Liver (tissue), 9 donors: ENCODE measurements around the gene RNF144A. TPM values are rescaled to one million over a fixed set of nuclear protein-coding genes. Genes with fewer than 3 reads are reported as not detected.

Source experiments
- DNase-seq: peaks from one replicate; pipeline ENCODE4 v3.0.0-alpha.2; 2017; ENCODE audit warnings: low spot score
- H3K27ac ChIP-seq, 2 donors: one replicate each; pipeline ENCODE4 v1.7.0; 2013; ENCODE audit warnings: inconsistent platforms in 2 of 2, low read length in 2 of 2, control low read depth in 1 of 2, low read depth in 1 of 2, mild to moderate bottlenecking in 1 of 2
- H3K27me3 ChIP-seq, 4 donors: one replicate each; pipeline versions ENCODE4 v1.6.1 to v1.7.0; 2013; ENCODE audit warnings: low read length in 3 of 4, inconsistent platforms in 1 of 4, mild to moderate bottlenecking in 1 of 4, moderate library complexity in 1 of 4; ENCODE audit not compliant: control insufficient read depth in 4 of 4, insufficient read depth in 4 of 4
- H3K36me3 ChIP-seq, 4 donors: one replicate each; pipeline versions ENCODE4 v1.6.1 to v1.7.0; 2013; ENCODE audit warnings: low read length in 3 of 4, mild to moderate bottlenecking in 3 of 4, low read depth in 1 of 4, moderate library complexity in 1 of 4; ENCODE audit not compliant: control insufficient read depth in 4 of 4, insufficient read depth in 3 of 4
- H3K4me1 ChIP-seq, 4 donors: one replicate each; pipeline versions ENCODE4 v1.6.1 to v1.7.0; 2013; ENCODE audit warnings: low read length in 3 of 4, mild to moderate bottlenecking in 3 of 4, moderate library complexity in 1 of 4; ENCODE audit not compliant: control insufficient read depth in 4 of 4, insufficient read depth in 4 of 4
- H3K4me3 ChIP-seq, 3 donors: one replicate each; pipeline versions ENCODE4 v1.6.1 to v1.7.0; 2013; ENCODE audit warnings: low read length in 3 of 3, control low read depth in 1 of 3, low read depth in 1 of 3, mild to moderate bottlenecking in 1 of 3
- H3K9ac ChIP-seq, 2 donors: one replicate each; pipeline ENCODE4 v1.7.0; 2013; ENCODE audit warnings: low read length in 2 of 2, mild to moderate bottlenecking in 2 of 2, moderate library complexity in 2 of 2, control low read depth in 1 of 2, low read depth in 1 of 2
- H3K9me3 ChIP-seq, 4 donors: one replicate each; pipeline versions ENCODE4 v1.6.1 to v1.7.0; 2013; ENCODE audit warnings: low read length in 3 of 4; ENCODE audit not compliant: control insufficient read depth in 4 of 4
- EGR1 ChIP-seq, 2 donors: IDR thresholded peaks; 2 replicates each; pipeline ENCODE4 v1.6.1; 2016 to 2018; ENCODE audit warnings: antibody characterized with exemption in 2 of 2, low read depth in 2 of 2
- FOXA1 ChIP-seq: IDR thresholded peaks from 2 replicates; pipeline ENCODE4 v1.6.1; 2016; ENCODE audit warnings: antibody characterized with exemption
- HNF4A ChIP-seq, 2 donors: conservative IDR thresholded peaks; 2 replicates each; pipeline ENCODE4 v1.6.1; 2016; ENCODE audit warnings: antibody characterized with exemption in 2 of 2, mild to moderate bottlenecking in 2 of 2
- HNF4G ChIP-seq: IDR thresholded peaks from 2 replicates; pipeline ENCODE4 v1.6.1; 2016; ENCODE audit warnings: antibody characterized with exemption
- JUND ChIP-seq, 2 donors: IDR thresholded peaks; 2 replicates each; pipeline ENCODE4 v1.6.1; 2016; ENCODE audit warnings: antibody characterized with exemption in 2 of 2
- NR2F2 ChIP-seq: IDR thresholded peaks from 2 replicates; pipeline ENCODE4 v1.6.1; 2016; ENCODE audit warnings: antibody characterized with exemption
- SP1 ChIP-seq: IDR thresholded peaks from 2 replicates; pipeline ENCODE4 v1.6.1; 2018; ENCODE audit warnings: antibody characterized with exemption, mild to moderate bottlenecking
- YY1 ChIP-seq: IDR thresholded peaks from 2 replicates; pipeline ENCODE4 v1.6.1; 2016; ENCODE audit warnings: antibody characterized with exemption, mild to moderate bottlenecking
- WGBS: extraction: QIAGEN DNeasy Blood & Tissue Kit; methylation state at CpG from one replicate; pipeline ENCODE4 v1.1.7; 2013; 5-methylcytosine and 5-hydroxymethylcytosine counted together
- polyA plus RNA-seq, 2 donors: library from polyadenylated mRNA; stranded (reverse) in 1 of 2; unstranded in 1 of 2; fragments of 200-250 nt in 1 of 2; fragments of >200 nt in 1 of 2; fragmentation: Nextera tagmentation in 1 of 2; extraction: Ambion mirVana in 1 of 2; gene quantifications; one replicate each; pipeline versions ENCODE4 v1.2.1 to v1.2.3, GENCODE V29; 2013 to 2015
- total RNA-seq, 2 donors: library from RNA; depleted of rRNA; stranded (reverse); fragments of >200 nt; gene quantifications; one replicate each; pipeline ENCODE4 v1.2.3, GENCODE V29; 2014
- TF ChIP-seq, protein P1 (sequence below): fragments of 150-350 bp; IDR thresholded peaks from 2 replicates; pipeline ENCODE4 v1.5.1; 2017; ENCODE audit warnings: improper control_type of control experiment, low read depth, low read length; ENCODE audit not compliant: missing input control
- TF ChIP-seq, protein P2 (sequence below): IDR thresholded peaks from 2 replicates; pipeline ENCODE4 v1.6.1; 2016; ENCODE audit warnings: antibody characterized with exemption, mild to moderate bottlenecking
- TF ChIP-seq, protein P3 (sequence below): IDR thresholded peaks from 2 replicates; pipeline ENCODE4 v1.6.1; 2016; ENCODE audit warnings: antibody characterized with exemption
- TF ChIP-seq, protein P4 (sequence below): IDR thresholded peaks from 2 replicates; pipeline ENCODE4 v1.6.1; 2016; ENCODE audit warnings: antibody characterized with exemption
- donor health status: healthy.
- donor health status: healthy.
- donor health status: healthy.
- donor health status: healthy.
- donor health status: healthy.

RNF144A gene
- total and polyA plus RNA-seq, 4 donors = 1.0 to 10.4 (median 2.3) TPM

DNA sequence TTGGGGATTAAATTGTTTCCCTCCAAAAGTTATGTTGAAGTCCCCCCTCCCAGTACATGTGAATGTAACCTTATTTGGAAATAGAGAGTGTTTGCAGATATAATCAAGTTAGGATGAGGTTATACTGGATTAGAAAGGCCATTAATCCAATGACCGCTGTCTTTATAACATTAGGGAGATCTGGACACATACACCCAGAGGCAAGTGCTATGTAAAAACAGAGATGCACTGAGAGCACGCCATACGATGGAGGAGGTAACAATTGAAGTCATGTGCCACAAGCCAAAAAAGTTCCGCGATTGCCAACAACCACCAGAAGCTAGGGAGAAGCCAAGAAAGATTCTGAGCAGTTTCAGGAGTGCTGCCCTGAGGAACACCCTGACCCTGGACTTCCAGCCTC, 153.3 kb downstream of the RNF144A start (continued):
- TF ChIP-seq HNF4G = no peak
- no peak for TF ChIP-seq YY1
- no peak for TF ChIP-seq SP1

DNA sequence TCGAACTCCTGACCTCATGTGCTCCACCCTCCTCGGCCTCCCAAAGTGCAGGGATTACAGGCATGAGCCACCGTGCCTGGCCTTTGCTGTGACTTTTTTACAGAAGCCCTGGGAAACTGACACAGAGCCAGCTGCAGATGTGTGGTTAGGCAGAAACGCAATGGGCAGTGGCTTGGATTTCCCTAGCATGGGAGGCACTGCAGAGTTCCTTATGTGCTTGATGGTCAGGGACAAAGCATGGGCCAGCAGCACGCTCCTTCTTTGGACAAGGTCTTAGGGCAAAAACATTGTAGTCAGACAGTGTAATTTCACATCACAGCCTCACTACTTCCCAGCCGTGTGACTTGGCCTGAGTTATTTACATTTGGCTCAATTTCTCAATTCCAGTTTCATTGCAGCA, 153.9 kb downstream of the RNF144A start:
- H3K27me3 ChIP-seq = no peaks in the 10 kb centered on the region
- H3K4me1 ChIP-seq = no peaks in the 10 kb centered on the region
- H3K36me3 ChIP-seq = no peaks in the 10 kb centered on the region
- H3K4me3 ChIP-seq = no peak overlapping the region
- no peak for TF ChIP-seq NR2F2
- TF ChIP-seq FOXA1 = no peak
- TF ChIP-seq JUND (IDR thresholded peaks at IDR 0.05) = no peak
- TF ChIP-seq, protein P1, sequence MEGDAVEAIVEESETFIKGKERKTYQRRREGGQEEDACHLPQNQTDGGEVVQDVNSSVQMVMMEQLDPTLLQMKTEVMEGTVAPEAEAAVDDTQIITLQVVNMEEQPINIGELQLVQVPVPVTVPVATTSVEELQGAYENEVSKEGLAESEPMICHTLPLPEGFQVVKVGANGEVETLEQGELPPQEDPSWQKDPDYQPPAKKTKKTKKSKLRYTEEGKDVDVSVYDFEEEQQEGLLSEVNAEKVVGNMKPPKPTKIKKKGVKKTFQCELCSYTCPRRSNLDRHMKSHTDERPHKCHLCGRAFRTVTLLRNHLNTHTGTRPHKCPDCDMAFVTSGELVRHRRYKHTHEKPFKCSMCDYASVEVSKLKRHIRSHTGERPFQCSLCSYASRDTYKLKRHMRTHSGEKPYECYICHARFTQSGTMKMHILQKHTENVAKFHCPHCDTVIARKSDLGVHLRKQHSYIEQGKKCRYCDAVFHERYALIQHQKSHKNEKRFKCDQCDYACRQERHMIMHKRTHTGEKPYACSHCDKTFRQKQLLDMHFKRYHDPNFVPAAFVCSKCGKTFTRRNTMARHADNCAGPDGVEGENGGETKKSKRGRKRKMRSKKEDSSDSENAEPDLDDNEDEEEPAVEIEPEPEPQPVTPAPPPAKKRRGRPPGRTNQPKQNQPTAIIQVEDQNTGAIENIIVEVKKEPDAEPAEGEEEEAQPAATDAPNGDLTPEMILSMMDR = no peak
- TF ChIP-seq, protein P2, sequence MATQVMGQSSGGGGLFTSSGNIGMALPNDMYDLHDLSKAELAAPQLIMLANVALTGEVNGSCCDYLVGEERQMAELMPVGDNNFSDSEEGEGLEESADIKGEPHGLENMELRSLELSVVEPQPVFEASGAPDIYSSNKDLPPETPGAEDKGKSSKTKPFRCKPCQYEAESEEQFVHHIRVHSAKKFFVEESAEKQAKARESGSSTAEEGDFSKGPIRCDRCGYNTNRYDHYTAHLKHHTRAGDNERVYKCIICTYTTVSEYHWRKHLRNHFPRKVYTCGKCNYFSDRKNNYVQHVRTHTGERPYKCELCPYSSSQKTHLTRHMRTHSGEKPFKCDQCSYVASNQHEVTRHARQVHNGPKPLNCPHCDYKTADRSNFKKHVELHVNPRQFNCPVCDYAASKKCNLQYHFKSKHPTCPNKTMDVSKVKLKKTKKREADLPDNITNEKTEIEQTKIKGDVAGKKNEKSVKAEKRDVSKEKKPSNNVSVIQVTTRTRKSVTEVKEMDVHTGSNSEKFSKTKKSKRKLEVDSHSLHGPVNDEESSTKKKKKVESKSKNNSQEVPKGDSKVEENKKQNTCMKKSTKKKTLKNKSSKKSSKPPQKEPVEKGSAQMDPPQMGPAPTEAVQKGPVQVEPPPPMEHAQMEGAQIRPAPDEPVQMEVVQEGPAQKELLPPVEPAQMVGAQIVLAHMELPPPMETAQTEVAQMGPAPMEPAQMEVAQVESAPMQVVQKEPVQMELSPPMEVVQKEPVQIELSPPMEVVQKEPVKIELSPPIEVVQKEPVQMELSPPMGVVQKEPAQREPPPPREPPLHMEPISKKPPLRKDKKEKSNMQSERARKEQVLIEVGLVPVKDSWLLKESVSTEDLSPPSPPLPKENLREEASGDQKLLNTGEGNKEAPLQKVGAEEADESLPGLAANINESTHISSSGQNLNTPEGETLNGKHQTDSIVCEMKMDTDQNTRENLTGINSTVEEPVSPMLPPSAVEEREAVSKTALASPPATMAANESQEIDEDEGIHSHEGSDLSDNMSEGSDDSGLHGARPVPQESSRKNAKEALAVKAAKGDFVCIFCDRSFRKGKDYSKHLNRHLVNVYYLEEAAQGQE = no peak
- TF ChIP-seq, protein P3, sequence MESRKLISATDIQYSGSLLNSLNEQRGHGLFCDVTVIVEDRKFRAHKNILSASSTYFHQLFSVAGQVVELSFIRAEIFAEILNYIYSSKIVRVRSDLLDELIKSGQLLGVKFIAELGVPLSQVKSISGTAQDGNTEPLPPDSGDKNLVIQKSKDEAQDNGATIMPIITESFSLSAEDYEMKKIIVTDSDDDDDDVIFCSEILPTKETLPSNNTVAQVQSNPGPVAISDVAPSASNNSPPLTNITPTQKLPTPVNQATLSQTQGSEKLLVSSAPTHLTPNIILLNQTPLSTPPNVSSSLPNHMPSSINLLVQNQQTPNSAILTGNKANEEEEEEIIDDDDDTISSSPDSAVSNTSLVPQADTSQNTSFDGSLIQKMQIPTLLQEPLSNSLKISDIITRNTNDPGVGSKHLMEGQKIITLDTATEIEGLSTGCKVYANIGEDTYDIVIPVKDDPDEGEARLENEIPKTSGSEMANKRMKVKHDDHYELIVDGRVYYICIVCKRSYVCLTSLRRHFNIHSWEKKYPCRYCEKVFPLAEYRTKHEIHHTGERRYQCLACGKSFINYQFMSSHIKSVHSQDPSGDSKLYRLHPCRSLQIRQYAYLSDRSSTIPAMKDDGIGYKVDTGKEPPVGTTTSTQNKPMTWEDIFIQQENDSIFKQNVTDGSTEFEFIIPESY = no peak
- TF ChIP-seq, protein P4, sequence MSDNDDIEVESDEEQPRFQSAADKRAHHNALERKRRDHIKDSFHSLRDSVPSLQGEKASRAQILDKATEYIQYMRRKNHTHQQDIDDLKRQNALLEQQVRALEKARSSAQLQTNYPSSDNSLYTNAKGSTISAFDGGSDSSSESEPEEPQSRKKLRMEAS = no peak
- no peak for DNase-seq
- H3K27ac ChIP-seq = no peak overlapping the region
- H3K9me3 ChIP-seq = no peaks in the 10 kb centered on the region
- 88% methylated on average over 6 of the region's 6 CpGs for WGBS
- no peak overlapping the region for H3K9ac ChIP-seq

DNA sequence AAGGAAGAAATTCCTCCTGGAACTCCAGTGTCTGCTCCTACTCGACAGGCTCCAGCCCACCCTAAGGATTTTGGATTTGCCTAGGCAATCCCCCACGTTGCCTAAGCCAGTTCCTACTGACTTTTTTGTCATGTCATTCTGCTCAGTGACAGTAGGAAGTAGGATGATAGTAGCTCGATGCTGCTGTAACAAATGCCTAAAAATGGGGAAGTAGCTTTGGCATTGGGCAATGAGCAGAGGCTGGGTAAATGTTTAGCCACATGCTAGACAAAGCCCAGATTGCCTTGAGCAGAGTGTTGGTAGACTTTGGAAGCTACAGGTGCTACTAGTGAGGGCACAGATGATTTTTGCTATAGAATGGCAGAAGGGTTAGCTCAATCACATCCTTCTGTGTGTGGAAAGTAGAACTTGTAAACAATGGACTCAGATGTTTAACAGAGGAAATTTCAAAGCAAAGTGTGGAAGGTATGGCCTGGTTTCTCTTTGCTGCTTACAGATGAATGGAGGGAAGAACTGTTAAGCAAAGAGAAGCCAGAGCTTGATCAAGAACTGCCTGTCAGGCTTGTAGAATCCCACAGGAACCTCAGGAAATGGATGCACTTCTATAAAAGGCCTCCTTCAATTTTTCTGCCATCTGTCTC, 154.8 kb downstream of the RNF144A start:
- H3K4me3 ChIP-seq = no peak overlapping the region
- H3K9ac ChIP-seq = no peak overlapping the region
- no peaks in the 10 kb centered on the region for H3K9me3 ChIP-seq
- no peak for DNase-seq
- no peaks in the 10 kb centered on the region for H3K4me1 ChIP-seq
- no peak overlapping the region for H3K27ac ChIP-seq
- TF ChIP-seq HNF4A (conservative IDR thresholded peaks at IDR 0.05) = peak in 1 of 2 donors; percentile 17
- no peak for TF ChIP-seq EGR1 (IDR thresholded peaks at IDR 0.05; ENCODE audit: low read depth in 2 of 2)
- H3K27me3 ChIP-seq = no peaks in the 10 kb centered on the region
- H3K36me3 ChIP-seq = no peaks in the 10 kb centered on the region
- WGBS = 70% methylated on average over 3 of the region's 3 CpGs
